Kasumi-1 (cell line): Measurements from ENCODE around the gene FMR1.
A peak's percentile ranks its signal among the peaks of the same experiment; 100 is the strongest.

ENCODE experiments used
- DNase-seq, 2 experiments: peaks; one replicate each; lab custom pipeline; 2025; lab: John Stamatoyannopoulos, UW

FMR1 gene

GRCh38 chrX:147916375-147916968 is 4.8 kb downstream of the FMR1 start:
- no peak for DNase-seq

- peak; percentile 4 to 8 for DNase-seq
Observed at GRCh38 chrX:147917700-147918695, 6.3 kb downstream of the FMR1 start.

DNA sequence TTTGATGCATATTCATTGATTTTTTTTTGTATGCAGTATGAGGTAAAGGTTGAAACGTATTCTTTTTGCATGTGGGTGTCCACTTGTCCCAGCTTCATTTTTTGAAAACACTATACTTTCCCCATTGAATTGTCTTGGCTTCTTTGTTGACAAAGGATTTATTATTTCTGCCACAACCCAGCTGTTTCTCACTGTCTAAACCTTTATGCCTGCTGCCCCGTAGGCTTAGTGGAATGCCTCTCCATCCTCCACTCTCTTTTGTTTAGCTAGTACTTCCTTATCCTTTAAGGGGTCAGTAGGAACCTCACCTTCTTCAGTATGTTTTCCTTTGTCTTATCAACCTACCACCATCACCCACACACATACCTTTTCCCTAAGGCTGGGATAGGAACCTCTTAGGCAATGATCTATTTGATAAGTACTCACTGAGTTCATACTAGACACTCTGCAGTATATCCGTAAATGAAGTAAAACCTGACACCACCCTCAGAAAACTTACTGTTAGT is 8.5 kb downstream of the FMR1 start:
- DNase-seq, result no peak

GRCh38 chrX:147923605-147924004 is 11.9 kb downstream of the FMR1 start:
- no peak for DNase-seq

DNA sequence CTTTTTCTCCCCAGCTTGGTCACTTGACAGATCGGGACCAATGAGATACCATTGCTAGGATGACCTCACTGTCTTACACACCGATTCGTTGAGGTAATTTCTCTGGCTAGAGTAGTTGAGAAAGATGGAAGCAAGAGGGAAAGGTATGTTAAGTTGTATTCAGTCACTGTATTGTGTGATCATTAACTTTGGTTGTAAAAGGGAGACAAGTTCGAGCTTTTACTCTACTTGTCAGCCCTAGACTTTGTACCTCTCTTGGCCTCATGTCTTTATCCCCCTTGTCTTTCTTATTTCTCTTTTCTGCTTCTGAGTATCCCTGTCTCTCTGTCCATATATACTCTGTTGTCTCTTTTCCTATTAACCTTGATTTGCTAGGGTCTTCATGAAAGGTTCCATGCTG is 15.5 kb downstream of the FMR1 start:
- no peak for DNase-seq

DNA sequence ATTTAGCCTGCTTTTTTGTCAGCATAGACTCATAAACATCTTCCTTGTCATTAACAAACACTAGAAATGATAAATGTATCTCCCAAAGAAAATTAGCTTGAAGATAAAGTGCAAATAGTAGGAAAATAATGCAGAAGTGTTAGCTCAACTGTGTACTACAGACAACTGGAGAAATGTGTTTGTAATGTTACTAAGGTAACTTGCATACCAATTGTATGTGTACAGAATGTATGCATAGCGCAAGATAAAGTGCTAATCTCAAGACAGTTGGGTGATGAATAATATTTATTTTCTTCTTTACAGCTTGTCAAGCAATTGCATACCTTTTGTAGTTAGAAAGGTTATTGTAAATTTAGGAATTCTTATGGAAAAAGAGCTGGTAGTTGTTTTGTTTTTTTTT is 22.1 kb downstream of the FMR1 start:
- no peak for DNase-seq

DNA sequence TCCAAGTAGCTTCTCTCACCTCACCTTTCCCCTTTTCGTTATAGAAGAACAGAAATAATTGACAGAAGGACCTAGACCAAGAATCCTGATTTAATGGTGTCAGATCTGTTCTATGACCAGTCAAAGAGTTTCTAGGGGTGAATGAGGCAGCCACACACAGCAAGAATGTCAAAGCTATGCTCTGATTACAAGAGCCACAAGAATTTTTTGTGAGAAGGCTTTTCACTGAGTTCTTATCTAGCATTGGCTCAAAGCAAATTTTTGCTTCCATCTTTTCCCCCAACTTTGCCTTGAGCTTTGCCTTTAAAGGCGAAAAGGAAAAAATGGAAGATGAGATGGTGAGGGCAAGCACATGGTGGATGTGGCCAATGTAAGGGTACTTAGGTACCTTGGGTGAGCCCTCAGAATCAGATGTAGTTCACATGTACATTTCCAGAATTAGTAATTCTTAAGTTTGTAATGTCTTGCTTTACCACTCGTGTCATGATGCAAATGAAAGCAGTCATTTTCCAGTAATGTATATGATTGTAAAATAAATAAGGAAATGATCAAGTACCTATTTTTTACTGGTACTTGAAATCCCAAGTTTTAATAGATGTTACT is 23.5 kb downstream of the FMR1 start:
- no peak for DNase-seq

DNA sequence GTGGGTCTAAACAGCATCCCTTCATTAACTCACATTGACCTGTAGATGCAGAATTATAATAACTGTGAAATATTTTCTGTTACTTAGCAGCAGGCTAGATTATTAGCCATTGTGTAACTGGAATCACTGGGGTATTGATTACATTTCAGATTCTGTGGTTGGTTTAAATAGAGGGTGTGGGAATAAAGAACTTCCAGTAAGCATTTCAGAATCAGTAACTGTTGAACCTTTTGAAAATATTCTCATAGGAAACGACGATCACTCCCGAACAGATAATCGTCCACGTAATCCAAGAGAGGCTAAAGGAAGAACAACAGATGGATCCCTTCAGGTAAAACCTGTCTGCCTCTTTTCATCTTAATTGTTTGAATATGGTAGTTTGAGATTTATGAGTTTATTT is 33.6 kb downstream of the FMR1 start:
- DNase-seq, result no peak

GRCh38 chrX:147948531-147948930 is 36.8 kb downstream of the FMR1 start:
- DNase-seq, result no peak

GRCh38 chrX:147950352-147950751 is 38.6 kb downstream of the FMR1 start:
- DNase-seq, result no peak

DNA sequence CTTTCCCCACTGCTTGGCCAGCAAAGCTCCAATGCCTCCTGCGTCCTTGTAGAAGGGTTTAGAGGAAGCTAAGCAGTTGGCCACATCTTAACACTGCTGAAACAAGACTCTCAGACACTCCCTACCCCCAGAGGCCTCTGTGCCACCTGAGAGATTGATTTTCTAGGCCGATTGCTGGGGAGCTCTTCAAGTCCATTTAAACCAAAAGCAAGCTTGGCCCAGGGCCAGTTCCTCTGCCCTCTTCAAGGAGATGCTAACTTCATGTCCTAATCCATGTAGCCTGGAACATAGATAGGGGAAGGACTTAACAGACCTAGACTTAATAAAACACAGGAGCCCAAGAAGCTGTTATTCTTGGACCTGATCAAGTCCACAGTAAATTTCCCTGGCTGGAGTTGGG is 42.3 kb downstream of the FMR1 start:
- no peak for DNase-seq

- DNase-seq, result no peak
Observed at GRCh38 chrX:147957291-147957690, 45.6 kb downstream of the FMR1 start.

DNA sequence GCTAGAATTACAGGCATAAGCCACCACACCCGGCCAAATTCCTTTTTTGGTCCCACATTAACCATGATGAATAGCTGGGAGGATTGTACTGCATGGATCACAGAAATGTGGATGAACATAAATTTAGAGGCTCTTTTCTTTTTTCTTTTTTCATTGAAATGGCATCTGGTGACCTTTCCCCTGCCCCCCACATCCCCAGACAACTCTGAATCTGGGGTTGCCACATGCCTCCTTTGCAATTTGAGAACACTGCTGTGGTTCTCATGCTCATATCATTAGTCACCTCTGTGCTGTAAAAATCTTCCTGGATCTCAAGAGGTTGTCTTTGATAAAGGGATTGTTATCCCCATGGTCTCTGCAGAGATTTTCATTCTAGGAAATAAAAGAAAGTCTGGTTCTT is 46.6 kb downstream of the FMR1 start:
- no peak for DNase-seq

- DNase-seq, result no peak
Observed at GRCh38 chrX:147960722-147961121, 49.0 kb downstream of the FMR1 start.

- no peak for DNase-seq
Observed at GRCh38 chrX:147962476-147962875, 50.8 kb downstream of the FMR1 start.

DNA sequence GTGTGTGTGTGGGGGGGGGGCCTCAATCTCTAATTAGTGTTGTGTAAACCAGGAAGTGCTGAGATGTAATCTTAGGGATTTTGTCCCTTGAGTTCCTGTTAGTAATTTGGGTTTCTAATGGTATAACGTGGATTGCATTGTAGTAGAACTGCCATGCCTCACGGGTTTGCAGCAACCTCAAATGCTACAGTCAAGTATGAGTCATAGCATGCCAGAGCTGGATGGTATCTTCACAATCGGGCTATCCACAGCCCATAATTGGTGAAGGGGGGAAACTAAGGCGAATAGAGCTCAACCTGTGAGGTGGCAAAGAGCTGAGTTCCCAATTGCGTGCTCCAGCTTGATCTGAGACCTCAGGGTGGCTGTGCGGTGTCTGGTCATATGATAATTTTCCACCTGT is 67.2 kb downstream of the FMR1 start:
- no peak for DNase-seq

DNA sequence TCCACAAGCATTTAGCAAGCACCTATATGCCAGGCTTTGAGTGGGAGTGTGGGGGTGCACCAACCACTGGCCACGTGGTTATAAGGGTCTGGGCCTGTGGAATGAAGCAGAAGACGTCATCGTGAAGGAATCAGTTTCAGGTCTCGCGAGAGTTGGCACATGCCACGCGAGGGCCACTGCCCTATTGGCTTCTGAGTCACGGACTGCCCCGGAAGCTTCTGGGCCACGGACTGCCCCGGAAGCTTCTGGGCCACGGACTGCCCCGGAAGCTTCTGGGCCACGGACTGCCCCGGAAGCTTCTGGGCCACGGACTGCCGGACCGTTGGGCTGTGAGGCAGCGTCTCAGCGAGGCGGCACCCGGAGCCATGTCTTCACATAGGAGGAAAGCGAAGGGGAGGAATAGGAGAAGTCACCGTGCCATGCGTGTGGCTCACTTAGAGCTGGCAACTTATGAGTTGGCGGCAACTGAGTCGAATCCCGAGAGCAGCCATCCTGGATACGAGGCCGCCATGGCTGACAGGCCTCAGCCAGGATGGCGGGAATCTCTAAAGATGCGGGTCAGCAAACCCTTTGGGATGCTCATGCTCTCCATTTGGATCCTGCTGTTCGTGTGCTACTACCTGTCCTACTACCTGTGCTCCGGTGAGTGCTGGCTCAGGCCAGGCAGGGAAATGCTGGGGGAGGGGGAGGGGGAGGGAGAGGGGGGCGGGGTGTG is 69.5 kb downstream of the FMR1 start, which contains the start of gene FMR1NB:
Gene FMR1NB, plus strand, starts transcription at position 300 of the 715 bp plus-strand sequence. Its CDS starts 66 bp downstream, at position 366.
- DNase-seq, result no peak
